Keratinocyte (primary cell): ENCODE measurements around the gene SLC7A6.

Experiments
- CTCF ChIP-seq, 3 experiments: IDR thresholded peaks in 1 of 3; conservative IDR thresholded peaks in 1 of 3; optimal IDR thresholded peaks in 1 of 3; 2 replicates in 2 of 3; 3 replicates in 1 of 3; pipeline versions ENCODE3 to v1.5.1; 2011; ENCODE audit warnings: low read length in 3 of 3, mild to moderate bottlenecking in 3 of 3, moderate library complexity in 2 of 3, control low read depth in 1 of 3, inconsistent platforms in 1 of 3; ENCODE audit not compliant: insufficient read depth in 2 of 3; ENCODE audit errors: extremely low read depth in 1 of 3
- EZH2 ChIP-seq: IDR thresholded peaks from one replicate; pipeline ENCODE4 v1.6.1; 2012; ENCODE audit warnings: inconsistent platforms, mild to moderate bottlenecking, low read length, moderate library complexity

- TF ChIP-seq CTCF (optimal IDR thresholded peaks at IDR 0.05 in 1 of 3, IDR thresholded peaks at IDR 0.05 in 1 of 3, conservative IDR thresholded peaks at IDR 0.05 in 1 of 3; ENCODE audit: extremely low read depth in 1 of 3, insufficient read depth in 2 of 3, low read length in 3 of 3) (no peak), EZH2 (no peak)
Observed at GRCh38 chr16:68345958-68346635, 81.8 kb downstream of the SLC7A6 start.
